ENCODE results near the gene DGCR6.
"Not testable (repeated sequence)": the region's sequence is repeated elsewhere in the genome, so short reads cannot be mapped to it uniquely, and the experiment has no call there.

DNA sequence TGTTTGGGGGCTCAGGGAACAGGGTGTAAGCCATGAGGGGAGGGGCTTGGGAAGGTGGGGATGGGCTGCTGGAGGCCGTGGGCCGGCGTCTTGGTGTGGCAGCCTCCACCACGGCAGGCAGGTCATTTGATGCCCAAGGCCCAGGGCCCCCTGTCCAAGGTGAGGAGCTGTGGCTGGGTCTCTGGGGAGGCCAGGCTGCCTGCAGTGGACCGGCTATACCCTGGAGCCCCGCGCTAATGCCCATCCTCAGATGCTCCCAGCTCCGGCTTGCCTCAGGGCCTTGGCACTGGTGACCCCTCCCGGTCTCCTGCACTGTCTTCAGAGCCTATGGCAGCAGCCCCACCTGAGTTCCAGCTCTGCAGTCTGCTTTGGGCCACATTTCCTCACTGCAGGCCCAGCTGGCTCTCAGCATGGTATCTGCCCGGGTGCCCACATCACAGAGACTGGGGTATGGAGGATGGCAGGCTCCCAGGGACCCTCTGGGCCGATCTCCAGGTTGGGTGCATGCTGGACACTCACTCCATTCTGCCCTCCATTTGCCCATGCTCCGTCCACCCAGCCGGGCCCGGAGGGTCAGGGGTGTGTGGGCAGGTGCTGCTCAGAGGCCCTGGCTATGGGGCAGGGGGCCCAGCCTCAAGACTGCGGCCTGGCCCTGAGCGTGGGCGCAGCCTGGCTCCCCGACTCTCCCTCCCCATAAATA lies 51.7 kb downstream of the DGCR6 start:
- TF ChIP-seq, protein P1, sequence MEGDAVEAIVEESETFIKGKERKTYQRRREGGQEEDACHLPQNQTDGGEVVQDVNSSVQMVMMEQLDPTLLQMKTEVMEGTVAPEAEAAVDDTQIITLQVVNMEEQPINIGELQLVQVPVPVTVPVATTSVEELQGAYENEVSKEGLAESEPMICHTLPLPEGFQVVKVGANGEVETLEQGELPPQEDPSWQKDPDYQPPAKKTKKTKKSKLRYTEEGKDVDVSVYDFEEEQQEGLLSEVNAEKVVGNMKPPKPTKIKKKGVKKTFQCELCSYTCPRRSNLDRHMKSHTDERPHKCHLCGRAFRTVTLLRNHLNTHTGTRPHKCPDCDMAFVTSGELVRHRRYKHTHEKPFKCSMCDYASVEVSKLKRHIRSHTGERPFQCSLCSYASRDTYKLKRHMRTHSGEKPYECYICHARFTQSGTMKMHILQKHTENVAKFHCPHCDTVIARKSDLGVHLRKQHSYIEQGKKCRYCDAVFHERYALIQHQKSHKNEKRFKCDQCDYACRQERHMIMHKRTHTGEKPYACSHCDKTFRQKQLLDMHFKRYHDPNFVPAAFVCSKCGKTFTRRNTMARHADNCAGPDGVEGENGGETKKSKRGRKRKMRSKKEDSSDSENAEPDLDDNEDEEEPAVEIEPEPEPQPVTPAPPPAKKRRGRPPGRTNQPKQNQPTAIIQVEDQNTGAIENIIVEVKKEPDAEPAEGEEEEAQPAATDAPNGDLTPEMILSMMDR (conservative IDR thresholded peaks at IDR 0.05; ENCODE audit: low read length): not testable (repeated sequence)
- TF ChIP-seq EZH2phosphoT487 (IDR thresholded peaks at IDR 0.05; ENCODE audit: borderline replicate concordance, low read depth, low read length): not testable (repeated sequence)
